Transverse colon (tissue), 4 donors: Measurements from ENCODE around the gene ADCY1. TPM values are rescaled to one million over a fixed set of nuclear protein-coding genes. Genes with fewer than 3 reads are reported as not detected.

Experiments
- DNase-seq: peaks from one replicate; pipeline ENCODE4 v3.0.0-alpha.2; 2019
- H3K27ac ChIP-seq, 4 donors: fragments of 200-600 bp; sonication (generic); 2 replicates each; pipeline ENCODE4 v1.5.1; 2016 to 2018; ENCODE audit warnings: inconsistent platforms in 4 of 4
- H3K27me3 ChIP-seq: fragments of 200-600 bp; sonication (generic); 2 replicates; pipeline ENCODE4 v1.5.1; 2017; ENCODE audit warnings: inconsistent platforms
- H3K36me3 ChIP-seq, 4 donors: fragments of 200-600 bp; sonication (generic); 2 replicates each; pipeline ENCODE4 v1.5.1; 2017 to 2019; ENCODE audit warnings: inconsistent platforms in 4 of 4
- H3K4me1 ChIP-seq, 4 donors: fragments of 200-600 bp; sonication (generic); 2 replicates each; pipeline ENCODE4 v1.5.1; 2017 to 2020; ENCODE audit warnings: inconsistent platforms in 4 of 4
- H3K4me3 ChIP-seq, 4 donors: fragments of 200-600 bp; sonication (generic); 1 replicate in 1 of 4; 2 replicates in 3 of 4; pipeline versions ENCODE4 v1.5.1 to v1.6.1; 2017 to 2019; ENCODE audit warnings: inconsistent platforms in 4 of 4
- H3K9me3 ChIP-seq, 2 donors: fragments of 200-600 bp; sonication (generic); 2 replicates each; pipeline ENCODE4 v1.5.1; 2017 to 2019; ENCODE audit warnings: inconsistent platforms in 2 of 2
- EP300 ChIP-seq: sonication (generic); formaldehyde crosslinking; IDR thresholded peaks from one replicate; pipeline ENCODE4 v1.6.1; 2017; ENCODE audit warnings: antibody characterized with exemption, low read depth
- POLR2A ChIP-seq: fragments of 450-650 bp; IDR thresholded peaks from one replicate; pipeline ENCODE4 v1.6.1; 2016; ENCODE audit warnings: antibody characterized with exemption, mild to moderate bottlenecking, moderate library complexity
- POLR2AphosphoS5 ChIP-seq, 3 donors: sonication (generic); formaldehyde crosslinking; IDR thresholded peaks; one replicate each; pipeline ENCODE4 v1.6.1; 2016; ENCODE audit warnings: antibody characterized with exemption in 3 of 3
- WGBS, 2 donors: methylation state at CpG; one replicate each; pipeline ENCODE4 v1.1.5; 2018; ENCODE audit warnings: low coverage in 1 of 2; 5-methylcytosine and 5-hydroxymethylcytosine counted together
- in situ Hi-C, 4 donors: fragments of 200-750 bp; cut with MboI; loops; one replicate each; pipeline versions ENCODE4 v1.15.0 to v1.15.1; 2017; ENCODE audit warnings: low sequenced_read_pairs in 3 of 4, low pct_ligation_motif_present in 1 of 4, low pct_unique_long_range_greater_than_20kb in 1 of 4
- intact Hi-C: fragments of 100-400 bp; cut with DNase I; formaldehyde crosslinking; loops from one replicate; pipeline ENCODE4 v1.15.1; 2023; ENCODE audit warnings: low total_unique reads
- total RNA-seq, 4 donors: library from RNA; depleted of rRNA; stranded (reverse); fragments of >200 nt; gene quantifications; one replicate each; pipeline ENCODE4 v1.1.0, GENCODE V29; 2016
- TF ChIP-seq, protein P1 (sequence below), 5 experiments: fragments of 200-600 bp in 3 of 5; fragments of 450-650 bp in 2 of 5; sonication (generic) in 3 of 5; IDR thresholded peaks; 1 replicate in 2 of 5; 2 replicates in 3 of 5; pipeline ENCODE4 v1.5.1; 2016 to 2017; ENCODE audit warnings: antibody characterized with exemption in 5 of 5, inconsistent platforms in 3 of 5, mild to moderate bottlenecking in 2 of 5, moderate library complexity in 1 of 5

The ADCY1 gene
- total RNA-seq, 4 donors from 2014 or later = 0.16 to 0.41 TPM; not detected in 2

DNA sequence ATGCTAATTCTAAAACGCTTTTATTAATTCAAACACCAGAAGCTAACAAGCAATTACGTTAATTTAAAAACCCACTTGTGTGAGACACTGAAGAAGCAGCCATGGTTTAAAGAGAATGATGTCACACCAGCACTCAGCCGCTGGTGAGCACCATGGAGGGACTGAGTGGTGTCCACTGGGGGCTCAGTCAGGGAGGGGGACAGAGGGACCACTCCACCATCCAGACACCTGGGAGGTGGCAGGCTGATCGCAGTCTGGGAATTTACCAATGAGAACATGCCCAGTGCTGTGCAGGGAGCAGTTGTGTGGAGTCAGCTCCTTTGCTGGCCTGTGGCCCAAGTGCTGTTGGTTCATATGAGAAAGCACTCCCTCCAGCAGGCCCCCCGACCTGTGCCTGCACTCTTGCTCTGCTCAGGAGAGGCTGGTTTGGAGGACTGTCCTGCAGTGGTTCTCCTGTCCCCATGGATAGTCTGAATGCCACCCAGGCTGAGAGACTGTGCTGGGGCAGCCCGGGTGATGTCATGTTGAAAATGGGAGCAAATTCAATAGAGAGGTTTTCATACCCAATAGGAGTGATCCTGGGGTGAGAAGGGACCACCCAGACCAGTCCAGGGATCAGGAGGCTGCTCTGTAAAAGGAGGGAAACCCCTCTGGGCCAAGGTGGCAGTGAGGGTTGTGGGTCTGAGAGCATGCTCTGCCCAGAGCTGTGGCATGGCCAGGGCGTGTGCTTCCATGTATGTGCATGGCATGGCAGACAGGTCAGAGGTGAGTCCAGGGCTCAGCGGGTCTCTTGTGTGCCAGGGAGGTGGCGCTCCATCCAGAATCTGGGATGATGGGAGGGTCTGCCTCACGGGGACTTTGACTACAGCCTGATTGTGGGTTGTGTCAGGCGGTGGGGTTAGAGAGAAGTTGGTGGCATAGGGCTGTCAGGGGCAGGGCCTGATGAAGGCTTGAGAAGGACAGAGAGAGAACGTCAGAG, 12.7 kb downstream of the ADCY1 start:
- intact Hi-C loops = no loop called here
- WGBS, 2 donors = 86 to 92% methylated on average over 5 to 12 of the region's 12 CpGs
- H3K9me3 ChIP-seq = no peaks in the 10 kb centered on the region
- TF ChIP-seq EP300 (no peak), POLR2AphosphoS5 (IDR thresholded peaks at IDR 0.05) (no peak), POLR2A (no peak)
- TF ChIP-seq, protein P1, sequence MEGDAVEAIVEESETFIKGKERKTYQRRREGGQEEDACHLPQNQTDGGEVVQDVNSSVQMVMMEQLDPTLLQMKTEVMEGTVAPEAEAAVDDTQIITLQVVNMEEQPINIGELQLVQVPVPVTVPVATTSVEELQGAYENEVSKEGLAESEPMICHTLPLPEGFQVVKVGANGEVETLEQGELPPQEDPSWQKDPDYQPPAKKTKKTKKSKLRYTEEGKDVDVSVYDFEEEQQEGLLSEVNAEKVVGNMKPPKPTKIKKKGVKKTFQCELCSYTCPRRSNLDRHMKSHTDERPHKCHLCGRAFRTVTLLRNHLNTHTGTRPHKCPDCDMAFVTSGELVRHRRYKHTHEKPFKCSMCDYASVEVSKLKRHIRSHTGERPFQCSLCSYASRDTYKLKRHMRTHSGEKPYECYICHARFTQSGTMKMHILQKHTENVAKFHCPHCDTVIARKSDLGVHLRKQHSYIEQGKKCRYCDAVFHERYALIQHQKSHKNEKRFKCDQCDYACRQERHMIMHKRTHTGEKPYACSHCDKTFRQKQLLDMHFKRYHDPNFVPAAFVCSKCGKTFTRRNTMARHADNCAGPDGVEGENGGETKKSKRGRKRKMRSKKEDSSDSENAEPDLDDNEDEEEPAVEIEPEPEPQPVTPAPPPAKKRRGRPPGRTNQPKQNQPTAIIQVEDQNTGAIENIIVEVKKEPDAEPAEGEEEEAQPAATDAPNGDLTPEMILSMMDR (IDR thresholded peaks at IDR 0.05) = no peak
- no peaks in the 10 kb centered on the region for H3K4me1 ChIP-seq
- H3K4me3 ChIP-seq = no peak overlapping the region
- in situ Hi-C loops = no loop called here
- DNase-seq = no peak
- H3K36me3 ChIP-seq = no peaks in the 10 kb centered on the region
- no peak overlapping the region for H3K27ac ChIP-seq
- H3K27me3 ChIP-seq = no peaks in the 10 kb centered on the region

DNA sequence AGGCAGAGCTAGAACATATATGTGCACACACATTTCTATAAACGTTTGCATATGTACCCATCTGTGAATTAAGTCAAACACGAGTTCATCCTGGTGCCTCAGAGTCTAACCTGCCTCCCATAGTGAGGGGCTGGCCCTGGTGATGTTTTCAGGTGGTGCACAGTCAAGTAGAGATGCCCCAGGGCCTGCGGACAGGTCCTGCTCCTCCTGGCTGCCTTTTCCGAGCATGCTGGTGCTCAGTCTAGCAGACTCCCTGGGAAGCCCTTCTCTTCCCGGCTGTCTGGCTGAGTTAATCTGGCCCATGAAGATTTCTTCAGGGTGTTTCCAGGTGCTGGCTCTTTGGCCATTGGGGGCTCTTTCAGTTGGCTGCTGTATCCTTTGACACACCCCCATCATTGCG, 14.3 kb downstream of the ADCY1 start:
- TF ChIP-seq EP300 = no peak
- no peak for TF ChIP-seq POLR2AphosphoS5 (IDR thresholded peaks at IDR 0.05)
- no peak for TF ChIP-seq POLR2A
- TF ChIP-seq, protein P1 (IDR thresholded peaks at IDR 0.05) = no peak
- no peaks in the 10 kb centered on the region for H3K36me3 ChIP-seq
- no peak overlapping the region for H3K27ac ChIP-seq
- WGBS, 2 donors = 64 to 80% methylated on average over 2 to 6 of the region's 6 CpGs
- DNase-seq = no peak
- in situ Hi-C loops (no loop called here), intact Hi-C loops (no loop called here)
- H3K4me3 ChIP-seq = no peak overlapping the region
- no peaks in the 10 kb centered on the region for H3K27me3 ChIP-seq
- H3K4me1 ChIP-seq = no peaks in the 10 kb centered on the region
- H3K9me3 ChIP-seq = no peaks in the 10 kb centered on the region

DNA sequence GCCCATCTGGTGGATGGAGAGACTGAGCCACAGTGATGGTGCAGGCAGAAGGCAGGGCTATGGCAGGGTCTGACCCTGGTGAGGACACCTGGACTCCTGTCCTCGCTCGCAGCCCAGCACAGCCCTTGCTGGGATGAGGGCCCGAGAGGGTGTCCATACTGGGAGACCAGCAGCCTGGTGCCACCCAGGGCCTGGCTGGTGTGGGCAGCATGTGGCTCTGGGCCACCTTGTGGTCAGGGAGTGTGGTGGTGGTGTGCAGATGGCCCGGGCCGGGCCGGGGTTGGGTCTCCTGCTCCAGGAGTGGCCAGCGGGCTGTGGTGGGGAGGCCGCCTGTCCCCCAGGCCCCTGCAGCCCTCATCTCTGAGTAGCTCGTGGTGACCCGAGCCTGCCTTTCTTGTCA, 14.9 kb downstream of the ADCY1 start:
- Histone ChIP-seq H3K9me3 (no peaks in the 10 kb centered on the region), H3K4me1 (no peaks in the 10 kb centered on the region), H3K27me3 (no peaks in the 10 kb centered on the region), H3K4me3 (no peak overlapping the region), H3K27ac (no peak overlapping the region), H3K36me3 (no peaks in the 10 kb centered on the region)
- no peak for DNase-seq
- TF ChIP-seq POLR2A (no peak), POLR2AphosphoS5 (IDR thresholded peaks at IDR 0.05) (no peak), EP300 (no peak)
- TF ChIP-seq, protein P1 (IDR thresholded peaks at IDR 0.05) = no peak
- 82% methylated on average over 10 of the region's 10 CpGs; no CpG with 5 or more reads in 1 of the 2 donors for WGBS, 2 donors
- intact Hi-C loops (no loop called here), in situ Hi-C loops (no loop called here)

DNA sequence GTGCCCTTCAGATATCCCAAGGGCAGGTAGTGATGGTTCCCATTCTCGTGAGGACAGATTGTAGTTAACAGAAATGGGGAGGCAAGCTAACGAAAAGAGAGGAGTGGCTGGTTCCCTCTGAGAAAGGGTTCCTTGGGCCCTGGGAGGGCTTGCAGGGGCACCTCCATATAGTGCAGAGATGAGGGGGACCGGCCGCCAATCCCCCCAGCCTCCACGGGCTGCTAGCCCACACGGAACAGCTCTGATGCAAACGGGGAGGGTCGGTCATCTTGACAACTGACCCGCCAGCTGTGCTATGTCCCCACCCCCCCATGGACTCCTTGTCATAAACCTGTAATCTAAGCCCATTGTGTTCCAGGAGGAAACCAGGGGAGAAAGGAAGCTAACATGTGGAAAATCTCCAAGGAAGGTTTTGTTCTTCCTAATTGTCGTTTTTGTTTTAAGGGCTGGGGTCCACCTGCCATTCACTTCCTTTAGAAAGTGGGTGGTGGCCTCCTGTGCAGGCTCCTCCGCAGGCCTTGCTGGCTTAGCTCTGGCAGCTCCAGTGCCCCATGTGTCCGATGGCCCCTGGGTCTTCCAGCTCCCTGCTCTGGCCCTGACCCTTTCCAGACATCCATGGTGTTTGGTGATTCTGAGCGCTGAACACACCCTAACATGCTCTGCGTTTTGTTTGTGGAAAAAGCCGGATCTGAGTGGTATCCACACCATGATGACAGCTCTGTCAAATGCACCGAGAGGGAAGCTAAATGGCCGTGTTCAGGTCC, 15.9 kb downstream of the ADCY1 start:
- Histone ChIP-seq H3K4me3 (no peak overlapping the region), H3K27ac (no peak overlapping the region), H3K4me1 (no peaks in the 10 kb centered on the region), H3K27me3 (no peaks in the 10 kb centered on the region), H3K9me3 (no peaks in the 10 kb centered on the region), H3K36me3 (no peaks in the 10 kb centered on the region)
- TF ChIP-seq POLR2A (no peak), POLR2AphosphoS5 (IDR thresholded peaks at IDR 0.05) (no peak), EP300 (no peak)
- TF ChIP-seq, protein P1 (IDR thresholded peaks at IDR 0.05) = no peak
- 68 to 77% methylated on average over 4 to 17 of the region's 17 CpGs for WGBS, 2 donors
- DNase-seq = no peak
- intact Hi-C loops = no loop called here
- in situ Hi-C loops = no loop called here
